GM06990 (cell line): ENCODE data around the gene PRELID3B.

ENCODE experiments used
- DNase-seq: peaks from one replicate; pipeline ENCODE4 v3.0.0-alpha.2; 2011; ENCODE audit not compliant: insufficient read length; ENCODE audit errors: extremely low read depth
- H3K27me3 ChIP-seq: replicated peaks from 2 replicates; pipeline ENCODE4 v1.6.0; 2011; ENCODE audit warnings: low read length; ENCODE audit not compliant: control insufficient read depth, insufficient read depth
- H3K36me3 ChIP-seq: 2 replicates; pipeline ENCODE4 v1.5.1; 2011; ENCODE audit warnings: low read length; ENCODE audit not compliant: control insufficient read depth, insufficient read depth
- H3K4me3 ChIP-seq: replicated peaks from 2 replicates; pipeline ENCODE4 v1.5.1; 2011; ENCODE audit warnings: low read depth, mild to moderate bottlenecking, control low read depth, low read length
- TF ChIP-seq, protein P1 (sequence below): IDR thresholded peaks from 2 replicates; pipeline ENCODE4 v1.5.1; 2011; ENCODE audit warnings: low read length, control low read depth, mild to moderate bottlenecking, inconsistent platforms; ENCODE audit not compliant: insufficient read depth, poor library complexity, severe bottlenecking

The PRELID3B gene

DNA sequence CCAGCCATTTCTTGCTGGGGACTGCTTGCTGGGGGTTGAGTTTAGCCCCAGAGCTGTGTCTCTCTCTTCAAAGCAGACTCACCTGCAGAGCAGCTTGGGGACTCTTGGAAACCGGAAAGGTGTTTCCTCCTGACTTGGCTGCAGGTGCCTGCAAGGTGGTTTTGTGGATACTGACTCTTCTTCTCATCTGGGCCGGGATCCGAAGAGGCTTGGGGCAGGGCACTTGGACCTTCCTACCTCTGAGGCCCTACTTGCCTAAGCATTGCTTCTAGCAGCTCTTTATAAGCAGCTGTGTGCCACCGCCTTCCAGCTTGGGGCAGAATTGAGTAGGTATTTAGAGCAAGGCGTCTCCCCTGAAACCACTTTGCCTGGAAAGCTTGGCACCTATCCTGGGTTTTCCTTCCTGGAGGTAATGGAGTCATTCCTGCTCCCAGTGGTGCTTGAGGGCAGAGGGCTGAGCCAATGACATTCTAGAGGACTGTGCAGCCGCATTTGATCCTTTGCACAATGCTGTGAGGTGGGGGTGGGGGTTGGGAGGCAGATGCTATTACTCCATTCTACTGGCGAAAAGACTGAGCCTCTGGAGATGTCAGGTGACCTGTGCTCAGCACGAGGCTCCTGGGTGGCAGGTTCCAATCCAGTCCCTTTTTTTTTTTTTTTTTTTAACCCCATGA, 32.1 kb downstream of the PRELID3B start:
- H3K36me3 ChIP-seq = peaks cover 2% of the 10 kb centered on the region; the same call in 1 of the 2 replicates
- H3K27me3 ChIP-seq = no peaks in the 10 kb centered on the region
- TF ChIP-seq, protein P1, sequence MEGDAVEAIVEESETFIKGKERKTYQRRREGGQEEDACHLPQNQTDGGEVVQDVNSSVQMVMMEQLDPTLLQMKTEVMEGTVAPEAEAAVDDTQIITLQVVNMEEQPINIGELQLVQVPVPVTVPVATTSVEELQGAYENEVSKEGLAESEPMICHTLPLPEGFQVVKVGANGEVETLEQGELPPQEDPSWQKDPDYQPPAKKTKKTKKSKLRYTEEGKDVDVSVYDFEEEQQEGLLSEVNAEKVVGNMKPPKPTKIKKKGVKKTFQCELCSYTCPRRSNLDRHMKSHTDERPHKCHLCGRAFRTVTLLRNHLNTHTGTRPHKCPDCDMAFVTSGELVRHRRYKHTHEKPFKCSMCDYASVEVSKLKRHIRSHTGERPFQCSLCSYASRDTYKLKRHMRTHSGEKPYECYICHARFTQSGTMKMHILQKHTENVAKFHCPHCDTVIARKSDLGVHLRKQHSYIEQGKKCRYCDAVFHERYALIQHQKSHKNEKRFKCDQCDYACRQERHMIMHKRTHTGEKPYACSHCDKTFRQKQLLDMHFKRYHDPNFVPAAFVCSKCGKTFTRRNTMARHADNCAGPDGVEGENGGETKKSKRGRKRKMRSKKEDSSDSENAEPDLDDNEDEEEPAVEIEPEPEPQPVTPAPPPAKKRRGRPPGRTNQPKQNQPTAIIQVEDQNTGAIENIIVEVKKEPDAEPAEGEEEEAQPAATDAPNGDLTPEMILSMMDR = no peak
- no peak for DNase-seq
- no peak overlapping the region for H3K4me3 ChIP-seq

DNA sequence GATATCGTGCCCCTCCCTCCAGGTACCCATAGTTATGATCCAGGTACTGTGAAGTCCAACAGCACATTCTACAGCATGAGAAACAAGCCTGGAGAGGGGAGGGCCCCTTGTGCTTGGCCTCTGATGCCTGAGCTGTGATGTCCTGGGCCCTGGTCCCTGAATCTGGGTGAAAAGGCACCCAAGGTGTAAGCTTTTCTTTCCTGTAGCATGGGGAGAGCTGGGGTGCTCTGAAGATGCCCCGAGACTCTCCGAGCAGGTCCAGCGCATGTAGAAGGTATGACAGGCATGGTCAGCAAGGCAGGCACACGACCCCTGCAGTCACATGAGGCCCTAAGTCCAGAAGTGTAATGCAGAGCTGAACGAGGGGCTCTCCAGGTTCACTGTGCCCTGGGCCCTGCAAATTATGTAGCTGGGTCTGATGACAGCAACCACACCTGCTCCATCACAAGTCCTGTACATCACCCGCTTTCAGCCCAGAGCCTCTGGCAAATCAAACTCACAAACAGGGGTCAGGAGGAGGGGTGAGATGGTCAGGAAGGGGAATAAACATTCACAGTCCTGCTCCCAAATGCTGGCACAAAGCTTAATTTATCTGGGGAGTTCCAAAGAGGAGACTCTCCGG, 33.8 kb downstream of the PRELID3B start:
- Histone ChIP-seq H3K4me3 (no peak overlapping the region), H3K36me3 (peaks cover 2% of the 10 kb centered on the region; the same call in 1 of the 2 replicates), H3K27me3 (no peaks in the 10 kb centered on the region)
- DNase-seq = no peak
- TF ChIP-seq, protein P1 = no peak

DNA sequence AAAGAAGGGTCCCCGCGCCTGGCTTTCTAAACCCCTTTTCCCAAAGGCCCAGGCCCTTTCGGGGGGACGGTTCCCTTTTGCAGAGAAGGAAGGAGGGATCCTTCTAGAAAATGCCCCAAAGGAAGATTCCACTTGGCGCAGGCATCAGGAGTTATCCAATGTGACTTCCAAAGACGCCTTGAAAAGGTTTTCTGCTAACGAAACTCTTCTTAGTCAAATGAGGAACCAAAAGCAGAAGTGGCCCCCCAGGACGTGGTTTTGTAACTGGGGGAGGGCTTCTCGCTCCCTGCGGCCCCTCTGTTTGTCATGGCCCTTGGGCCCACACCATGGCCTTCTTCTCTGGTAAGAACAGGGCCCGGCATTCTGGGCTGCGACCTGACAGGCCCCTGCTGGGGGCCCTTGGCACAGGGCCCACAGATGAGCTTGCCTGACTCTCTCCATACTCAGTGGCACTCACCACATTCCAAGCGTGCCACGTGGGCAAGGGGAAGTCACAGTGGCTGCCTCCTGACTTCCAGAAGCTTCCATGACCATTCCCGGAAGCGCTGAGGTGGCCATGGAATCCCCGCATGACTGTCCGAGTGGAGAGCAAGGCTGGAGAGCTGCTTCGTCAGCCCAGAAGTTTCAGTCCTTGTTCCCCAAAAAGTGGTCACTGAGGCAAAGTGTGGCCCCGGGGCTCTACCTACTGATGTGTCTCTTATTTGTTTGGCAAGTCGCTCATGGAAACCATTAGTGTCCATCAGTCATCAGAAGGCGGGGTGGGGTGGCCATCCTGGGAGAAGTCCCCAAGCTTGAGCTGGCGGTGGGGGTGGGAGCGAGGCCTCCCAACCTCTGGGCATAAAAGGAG, 34.7 kb downstream of the PRELID3B start:
- H3K4me3 ChIP-seq = peak overlapping the region; percentile 76
- peak; percentile 88 for DNase-seq
- H3K36me3 ChIP-seq = peaks cover 9% of the 10 kb centered on the region
- no peaks in the 10 kb centered on the region for H3K27me3 ChIP-seq
- TF ChIP-seq, protein P1 = no peak

DNA sequence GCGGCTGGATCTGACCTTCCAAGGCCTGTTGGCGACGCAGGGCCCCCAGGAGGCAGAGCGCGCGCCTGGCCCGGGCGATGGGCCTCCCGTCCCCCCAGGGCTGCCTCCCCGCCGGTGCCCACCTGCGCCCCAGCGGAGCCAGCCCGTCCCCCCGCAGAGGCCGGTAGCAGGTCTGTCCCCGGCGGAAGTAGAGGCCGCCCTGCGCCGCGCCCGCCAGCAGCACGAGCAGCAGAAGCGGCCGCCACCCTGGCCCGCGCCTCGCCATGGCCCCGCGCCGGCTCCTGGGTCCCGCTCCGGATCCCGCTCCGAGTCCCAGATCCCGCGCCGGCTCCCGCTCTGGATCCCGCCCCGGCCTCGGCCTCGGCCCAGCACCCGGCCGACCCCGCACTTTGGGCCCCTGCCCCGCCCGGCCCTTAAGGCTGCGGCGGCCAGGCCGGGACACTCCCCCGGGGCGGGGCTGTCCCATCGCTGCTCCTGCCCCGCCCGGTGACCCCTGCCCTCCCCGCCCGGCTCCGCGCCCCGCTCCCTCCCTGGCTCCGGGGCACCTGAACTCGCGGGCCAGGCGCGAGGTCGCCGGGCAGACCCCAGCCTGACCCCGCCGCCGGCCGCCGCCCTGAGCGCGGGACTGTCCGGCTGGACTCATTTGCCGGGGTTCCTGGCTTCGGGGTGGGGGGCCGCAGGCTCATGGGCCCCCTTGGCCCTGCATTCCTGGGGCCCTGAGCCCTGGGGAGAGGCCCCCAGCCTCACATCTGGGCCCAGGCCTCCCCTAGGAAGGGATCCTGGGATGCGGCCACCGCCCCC, 35.5 kb downstream of the PRELID3B start, which contains the start of gene CTSZ:
CTSZ (minus strand) TSS at position 391 of the 801 bp plus-strand sequence; CDS start at position 265, 126 bp downstream.
- peak; percentile 78 for DNase-seq
- H3K36me3 ChIP-seq = peaks cover 16% of the 10 kb centered on the region
- TF ChIP-seq, protein P1 = no peak
- H3K27me3 ChIP-seq = no peaks in the 10 kb centered on the region
- H3K4me3 ChIP-seq = peak within 1 kb of the TSS; percentile 76

DNA sequence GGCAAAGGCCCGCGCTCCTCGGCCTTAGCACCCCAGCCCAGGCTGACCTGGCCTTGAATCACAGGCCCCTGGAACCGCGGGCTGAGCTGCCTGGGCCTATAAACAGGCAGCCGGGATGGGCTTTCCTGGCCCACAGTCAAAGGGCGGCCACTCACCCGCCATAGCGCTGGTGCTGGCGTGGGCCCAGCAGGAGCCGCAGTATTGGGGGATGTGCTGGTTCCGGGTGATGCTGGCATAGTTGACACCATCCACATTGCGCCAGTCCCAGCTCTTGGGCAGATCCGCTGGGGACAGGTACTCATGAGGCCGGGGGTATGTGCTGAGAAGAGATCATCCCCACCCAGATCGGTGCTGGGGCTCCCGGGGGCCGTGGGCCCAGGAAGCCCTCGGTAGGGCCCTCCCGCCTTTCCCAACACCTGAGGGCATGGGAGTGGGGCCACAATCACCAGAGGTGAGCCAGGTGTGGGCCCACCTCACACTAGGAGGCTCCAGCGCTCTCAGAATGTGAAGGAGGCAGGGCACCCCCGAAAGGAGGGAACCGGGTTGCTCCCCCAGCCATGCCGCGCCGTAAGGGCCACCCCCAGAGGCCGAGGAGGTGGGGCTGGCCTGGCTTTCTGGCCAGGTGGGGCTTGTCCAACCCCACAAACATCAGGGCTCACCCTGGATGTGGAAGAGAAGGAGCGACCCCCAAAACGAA, 36.3 kb downstream of the PRELID3B start:
- H3K4me3 ChIP-seq = peak overlapping the region; percentile 76
- H3K27me3 ChIP-seq = no peaks in the 10 kb centered on the region
- TF ChIP-seq, protein P1 = no peak
- peaks cover 24% of the 10 kb centered on the region for H3K36me3 ChIP-seq
- DNase-seq = peak; percentile 59
